Measurements from ENCODE around the gene BACH1. TPM values are rescaled to one million over a fixed set of nuclear protein-coding genes. Genes with fewer than 3 reads are reported as not detected.

The BACH1 gene
- polyA plus RNA-seq, 1 experiment = 72.2 TPM

GRCh38 chr21:29311802-29312201 is 13.1 kb downstream of the BACH1 start:
- no peaks in the 10 kb centered on the region for H3K27me3 ChIP-seq (ENCODE audit: control insufficient read depth, insufficient read depth, low read length)
- TF ChIP-seq CTCF (IDR thresholded peaks at IDR 0.05; ENCODE audit: low read depth, low read length) = no peak
- CTCF ChIA-PET = no interaction called here
- no peak for DNase-seq (ENCODE audit: low read depth, low spot score)
- H3K9me3 ChIP-seq (ENCODE audit: control insufficient read depth, insufficient read depth, low read length) = no peaks in the 10 kb centered on the region
- H3K4me3 ChIP-seq (ENCODE audit: low read depth, low read length) = no peak overlapping the region
- POLR2A ChIA-PET = no interaction called here
- H3K27ac ChIP-seq (ENCODE audit: low read depth, low read length) = no peak overlapping the region

GRCh38 chr21:29312981-29313380 is 14.3 kb downstream of the BACH1 start:
- CTCF ChIA-PET = interaction anchor here (0.9 kb wide), 1 partner anchor 13 kb away, joined by 3 read pairs; no protein-coding TSS in a partner anchor
- H3K9me3 ChIP-seq (ENCODE audit: control insufficient read depth, insufficient read depth, low read length) = no peaks in the 10 kb centered on the region
- POLR2A ChIA-PET = no interaction called here

GRCh38 chr21:29313662-29314408 is 15.1 kb downstream of the BACH1 start:
- H3K4me3 ChIP-seq (ENCODE audit: low read depth, low read length) = no peak overlapping the region
- ChIA-PET CTCF (interaction anchor here (0.9 to 1.5 kb wide), 2 partner anchors 14 to 149 kb away, joined by 3 to 11 read pairs; no protein-coding TSS in a partner anchor), POLR2A (no interaction called here)
- no peak overlapping the region for H3K27ac ChIP-seq (ENCODE audit: low read depth, low read length)
- no peaks in the 10 kb centered on the region for H3K27me3 ChIP-seq (ENCODE audit: control insufficient read depth, insufficient read depth, low read length)
- no peak for TF ChIP-seq CTCF (IDR thresholded peaks at IDR 0.05; ENCODE audit: low read depth, low read length)
- no peaks in the 10 kb centered on the region for H3K9me3 ChIP-seq (ENCODE audit: control insufficient read depth, insufficient read depth, low read length)
- no peak for DNase-seq (ENCODE audit: low read depth, low spot score)

More at GRCh38 chr21:29312981-29313380, 14.3 kb downstream of the BACH1 start:
- Histone ChIP-seq H3K4me3 (ENCODE audit: low read depth, low read length) (no peak overlapping the region), H3K27me3 (ENCODE audit: control insufficient read depth, insufficient read depth, low read length) (no peaks in the 10 kb centered on the region), H3K27ac (ENCODE audit: low read depth, low read length) (no peak overlapping the region)
- no peak for TF ChIP-seq CTCF (IDR thresholded peaks at IDR 0.05; ENCODE audit: low read depth, low read length)
- DNase-seq (ENCODE audit: low read depth, low spot score) = no peak

- TF ChIP-seq CTCF (IDR thresholded peaks at IDR 0.05; ENCODE audit: low read depth, low read length) = no peak
- H3K27ac ChIP-seq (ENCODE audit: low read depth, low read length) = no peak overlapping the region
- H3K27me3 ChIP-seq (ENCODE audit: control insufficient read depth, insufficient read depth, low read length) = no peaks in the 10 kb centered on the region
- H3K4me3 ChIP-seq (ENCODE audit: low read depth, low read length) = no peak overlapping the region
- no peaks in the 10 kb centered on the region for H3K9me3 ChIP-seq (ENCODE audit: control insufficient read depth, insufficient read depth, low read length)
- CTCF ChIA-PET = interaction anchor here (0.5 to 1.5 kb wide), 2 partner anchors 144 to 150 kb away, joined by 3 to 11 read pairs; no protein-coding TSS in a partner anchor
- POLR2A ChIA-PET = no interaction called here
- no peak for DNase-seq (ENCODE audit: low read depth, low spot score)
Observed at GRCh38 chr21:29315131-29315749, 16.5 kb downstream of the BACH1 start.
